Stimulated activated naive CD8-positive, alpha-beta T cell treated with anti-CD3 and anti-CD28 coated beads, Interleukin-15, Interleukin-2, amounts not matched to agents 100 ng/mL and 50 ng/mL, for 24 hours (primary cell): ENCODE data around the gene IL3.

Source experiments
- H3K27ac Mint-ChIP-seq: one replicate; pipeline ENCODE4 v1.8.0; 2021; ENCODE audit warnings: mild to moderate bottlenecking, mixed read lengths
- H3K27me3 Mint-ChIP-seq: one replicate; pipeline ENCODE4 v1.8.0; 2021; ENCODE audit warnings: mixed read lengths
- H3K36me3 Mint-ChIP-seq: one replicate; pipeline ENCODE4 v1.8.0; 2021; ENCODE audit warnings: low read depth, mixed read lengths
- H3K4me1 Mint-ChIP-seq: one replicate; pipeline ENCODE4 v1.8.0; 2021; ENCODE audit warnings: low read depth, mixed read lengths
- H3K4me3 Mint-ChIP-seq: one replicate; pipeline ENCODE4 v1.8.0; 2021; ENCODE audit warnings: mild to moderate bottlenecking, mixed read lengths
- H3K9me3 Mint-ChIP-seq: one replicate; pipeline ENCODE4 v1.8.0; 2021; ENCODE audit warnings: mixed read lengths

IL3 gene

GRCh38 chr5:132081458-132081857 lies 21.0 kb downstream of the IL3 start:
- peak overlapping the region; percentile 76 for H3K27ac Mint-ChIP-seq
- H3K36me3 Mint-ChIP-seq, result no peaks in the 10 kb centered on the region
- peaks cover 81% of the 10 kb centered on the region for H3K4me1 Mint-ChIP-seq
- H3K27me3 Mint-ChIP-seq, result no peaks in the 10 kb centered on the region
- no peaks in the 10 kb centered on the region for H3K9me3 Mint-ChIP-seq
- H3K4me3 Mint-ChIP-seq, result no peak overlapping the region

DNA sequence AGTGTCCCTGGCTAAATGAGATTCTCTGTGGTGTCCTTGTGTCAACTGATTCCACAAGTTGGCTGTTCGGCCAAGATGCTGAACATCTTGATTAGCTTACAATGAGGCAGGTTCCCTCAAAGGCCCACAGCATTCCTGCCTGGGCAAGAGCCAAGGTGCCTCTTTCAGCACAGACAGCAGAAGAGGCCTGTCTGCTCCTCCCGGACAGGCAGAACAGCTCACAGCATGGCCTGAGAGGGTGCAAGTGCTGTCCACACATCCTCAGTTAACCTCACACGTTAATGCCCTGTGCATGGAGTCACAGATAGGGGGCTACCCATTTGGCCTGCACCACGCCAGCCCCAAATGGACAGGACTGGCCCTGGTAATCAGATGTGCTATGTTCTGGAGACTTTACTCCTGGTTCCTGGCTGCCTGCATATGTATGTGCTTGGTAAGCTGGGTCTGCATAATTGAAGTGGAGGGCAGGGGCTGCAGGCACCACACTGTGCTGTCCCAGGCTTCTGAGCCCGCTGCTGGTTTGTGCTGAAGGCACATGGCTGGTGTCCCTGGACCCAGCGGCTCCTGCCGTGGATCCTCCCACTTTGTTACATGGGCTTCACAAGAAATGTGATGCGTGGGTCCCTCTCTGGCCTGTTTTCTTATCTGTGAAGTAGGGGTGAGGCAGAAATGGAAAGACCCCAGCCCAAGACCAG lies 22.0 kb downstream of the IL3 start:
- Mint-ChIP-seq H3K27me3 (no peaks in the 10 kb centered on the region), H3K4me3 (no peak overlapping the region), H3K4me1 (peaks cover 71% of the 10 kb centered on the region), H3K9me3 (no peaks in the 10 kb centered on the region), H3K27ac (peak overlapping the region; percentile 76), H3K36me3 (no peaks in the 10 kb centered on the region)

- Mint-ChIP-seq H3K27ac (peak overlapping the region; percentile 76), H3K4me1 (peaks cover 66% of the 10 kb centered on the region), H3K36me3 (no peaks in the 10 kb centered on the region), H3K9me3 (no peaks in the 10 kb centered on the region), H3K27me3 (no peaks in the 10 kb centered on the region), H3K4me3 (no peak overlapping the region)
These were observed 22.7 kb downstream of the IL3 start for GRCh38 chr5:132083071-132083678.

DNA sequence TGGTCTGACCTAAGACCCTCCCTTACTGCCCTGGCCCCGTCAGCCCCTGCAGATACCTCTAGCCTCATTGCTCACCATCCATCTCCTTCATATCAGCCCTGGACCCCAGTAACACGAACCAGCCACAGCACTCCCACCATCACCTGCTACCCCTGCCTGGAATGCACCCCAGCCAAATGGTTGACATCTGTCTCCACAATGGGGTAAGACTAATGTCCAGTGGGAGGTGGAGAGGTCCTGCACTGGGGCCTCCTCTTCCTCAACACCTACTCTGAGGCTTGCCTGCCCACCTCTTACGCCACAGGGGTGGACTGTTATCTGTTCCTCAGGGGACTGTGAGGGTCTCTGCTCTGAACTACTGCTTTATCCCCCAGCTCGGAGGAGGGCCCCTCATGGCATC lies 25.2 kb downstream of the IL3 start:
- Mint-ChIP-seq H3K27me3 (no peaks in the 10 kb centered on the region), H3K27ac (peak overlapping the region; percentile 72), H3K36me3 (no peaks in the 10 kb centered on the region), H3K4me1 (peaks cover 65% of the 10 kb centered on the region), H3K4me3 (no peak overlapping the region), H3K9me3 (peaks cover 5% of the 10 kb centered on the region)

DNA sequence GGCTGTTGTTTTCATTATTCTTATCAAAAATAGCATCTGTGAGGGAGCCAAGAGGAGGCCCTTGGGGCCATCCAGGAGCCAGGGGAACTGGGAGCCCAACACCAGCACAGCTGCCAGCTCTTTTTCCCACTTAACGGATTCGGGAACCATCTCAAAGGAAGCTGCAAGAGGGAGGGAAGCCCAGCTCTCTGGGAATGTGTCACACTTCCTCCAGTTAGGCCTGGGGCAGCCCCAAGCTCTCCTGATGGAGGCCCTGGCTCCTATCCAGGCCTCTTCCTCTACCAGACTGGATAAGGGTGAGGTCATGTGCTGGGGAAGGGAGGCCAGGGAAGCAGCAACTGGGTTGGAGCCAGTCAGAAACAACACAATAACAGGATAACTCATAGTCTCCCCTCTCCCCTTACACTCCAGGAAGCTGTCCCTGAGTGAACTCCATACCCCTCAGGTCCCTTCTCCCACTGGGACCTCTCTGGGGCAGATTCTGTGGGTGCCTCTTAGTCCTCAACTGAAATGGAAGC lies 25.9 kb downstream of the IL3 start:
- H3K4me3 Mint-ChIP-seq, result no peak overlapping the region
- H3K4me1 Mint-ChIP-seq, result peaks cover 66% of the 10 kb centered on the region
- no peaks in the 10 kb centered on the region for H3K36me3 Mint-ChIP-seq
- H3K27ac Mint-ChIP-seq, result peak overlapping the region; percentile 15
- H3K9me3 Mint-ChIP-seq, result peaks cover 5% of the 10 kb centered on the region
- no peaks in the 10 kb centered on the region for H3K27me3 Mint-ChIP-seq

DNA sequence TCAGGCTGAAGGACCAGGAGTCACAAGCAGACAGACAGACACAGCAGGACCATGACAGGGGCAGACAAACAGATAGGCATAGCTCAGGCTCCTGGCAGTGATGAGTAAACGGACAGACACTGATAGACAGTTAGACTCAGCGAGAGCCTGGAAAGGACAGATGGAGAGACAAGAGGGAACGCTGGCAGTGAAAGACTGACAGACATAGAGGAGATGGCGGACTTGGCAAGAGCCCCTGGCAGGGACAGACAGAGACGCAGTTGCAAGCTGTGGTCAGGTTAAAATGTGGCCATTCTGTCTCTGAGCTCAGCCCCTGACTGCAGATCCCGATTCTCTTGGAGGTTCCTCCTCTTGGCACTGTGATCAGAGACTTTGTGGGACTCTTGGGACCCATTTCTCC lies 26.7 kb downstream of the IL3 start:
- Mint-ChIP-seq H3K27ac (peak overlapping the region; percentile 39), H3K9me3 (peaks cover 5% of the 10 kb centered on the region), H3K4me1 (peaks cover 57% of the 10 kb centered on the region), H3K36me3 (no peaks in the 10 kb centered on the region), H3K4me3 (no peak overlapping the region), H3K27me3 (no peaks in the 10 kb centered on the region)

GRCh38 chr5:132087661-132088060 lies 27.2 kb downstream of the IL3 start:
- no peaks in the 10 kb centered on the region for H3K27me3 Mint-ChIP-seq
- no peak overlapping the region for H3K4me3 Mint-ChIP-seq
- H3K27ac Mint-ChIP-seq, result no peak overlapping the region
- peaks cover 5% of the 10 kb centered on the region for H3K9me3 Mint-ChIP-seq
- peaks cover 52% of the 10 kb centered on the region for H3K4me1 Mint-ChIP-seq
- no peaks in the 10 kb centered on the region for H3K36me3 Mint-ChIP-seq

DNA sequence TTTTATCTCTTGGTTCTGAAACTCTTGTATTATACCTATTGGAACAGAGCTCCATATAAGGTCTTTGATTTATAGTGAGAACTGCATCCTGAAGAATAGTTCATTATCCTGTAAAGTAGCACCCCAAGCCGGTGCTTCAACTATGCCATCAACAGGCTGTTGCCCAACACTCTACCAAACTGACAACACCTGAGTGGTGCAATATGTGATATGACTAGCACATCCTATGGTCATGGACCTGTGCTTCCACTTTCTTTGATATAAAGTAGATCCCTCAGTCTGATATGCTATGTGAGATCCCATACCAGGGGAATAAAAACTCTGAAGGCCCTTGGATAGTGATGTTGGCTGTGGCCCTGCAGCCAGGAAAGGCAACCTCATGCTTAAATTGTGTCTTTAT lies 28.9 kb downstream of the IL3 start:
- H3K27me3 Mint-ChIP-seq, result no peaks in the 10 kb centered on the region
- H3K9me3 Mint-ChIP-seq, result peaks cover 5% of the 10 kb centered on the region
- peaks cover 48% of the 10 kb centered on the region for H3K4me1 Mint-ChIP-seq
- no peak overlapping the region for H3K27ac Mint-ChIP-seq
- no peak overlapping the region for H3K4me3 Mint-ChIP-seq
- H3K36me3 Mint-ChIP-seq, result no peaks in the 10 kb centered on the region

DNA sequence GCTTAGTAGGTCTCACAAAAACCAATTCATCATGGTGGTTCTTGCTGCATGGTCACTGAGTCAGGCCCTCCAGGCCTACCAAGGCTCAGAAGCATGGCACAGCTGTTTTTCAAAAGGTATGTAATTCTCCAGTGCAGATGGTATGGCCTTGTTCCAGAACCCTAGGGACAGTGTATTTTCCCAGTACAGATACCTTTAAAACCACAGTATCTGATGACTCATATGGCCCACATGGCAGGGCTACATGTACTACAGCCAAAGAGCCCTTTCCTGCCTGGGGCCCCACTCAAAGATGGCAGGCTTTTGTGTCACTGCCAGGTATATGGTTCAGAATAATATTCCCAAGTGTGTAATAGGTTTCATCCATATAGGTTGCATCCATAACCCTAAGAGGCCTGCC lies 29.7 kb downstream of the IL3 start:
- Mint-ChIP-seq H3K9me3 (peaks cover 5% of the 10 kb centered on the region), H3K27ac (peak overlapping the region; percentile 81), H3K4me1 (peaks cover 52% of the 10 kb centered on the region), H3K27me3 (no peaks in the 10 kb centered on the region), H3K4me3 (peak overlapping the region; percentile 46), H3K36me3 (no peaks in the 10 kb centered on the region)

- Mint-ChIP-seq H3K36me3 (peaks cover 5% of the 10 kb centered on the region), H3K9me3 (peaks cover 5% of the 10 kb centered on the region), H3K4me3 (no peak overlapping the region), H3K27ac (no peak overlapping the region), H3K4me1 (peaks cover 71% of the 10 kb centered on the region), H3K27me3 (no peaks in the 10 kb centered on the region)
These were observed 32.8 kb downstream of the IL3 start for GRCh38 chr5:132093271-132093670.

DNA sequence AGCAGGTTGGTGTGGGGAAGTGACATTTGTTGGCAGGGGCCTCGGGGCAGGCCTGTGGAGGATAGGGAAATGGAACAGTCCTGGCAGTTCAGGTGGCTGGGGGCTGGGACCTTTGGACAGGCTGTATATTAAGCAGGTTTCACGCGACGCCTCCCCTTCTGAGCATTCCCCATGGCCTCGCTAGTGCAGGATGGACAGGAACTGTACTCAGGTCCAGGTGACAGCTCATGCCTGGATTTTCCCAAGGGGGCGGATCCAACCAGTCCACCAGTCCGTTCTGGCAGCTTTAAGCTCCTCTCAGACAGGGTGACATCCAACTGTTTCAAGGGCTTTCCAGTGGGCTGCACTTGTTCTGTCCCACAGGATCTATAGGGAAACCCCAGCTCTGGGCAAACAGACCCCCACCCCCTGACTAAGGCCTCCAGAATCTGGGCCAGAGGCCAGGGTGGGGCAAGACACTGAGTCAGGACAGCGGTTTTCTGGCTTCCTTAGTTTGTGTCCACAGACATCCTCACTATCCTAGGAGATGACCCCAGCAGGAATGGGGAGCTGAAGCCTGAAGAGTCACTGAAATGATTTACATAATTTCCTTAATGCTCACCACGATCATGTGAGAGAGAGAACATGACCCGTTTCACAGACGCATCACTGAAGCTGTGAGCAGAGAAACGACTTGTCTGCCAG lies 34.1 kb downstream of the IL3 start:
- Mint-ChIP-seq H3K36me3 (peaks cover 5% of the 10 kb centered on the region), H3K9me3 (no peaks in the 10 kb centered on the region), H3K4me1 (peaks cover 74% of the 10 kb centered on the region), H3K4me3 (no peak overlapping the region), H3K27me3 (no peaks in the 10 kb centered on the region), H3K27ac (peak overlapping the region; percentile 91)

DNA sequence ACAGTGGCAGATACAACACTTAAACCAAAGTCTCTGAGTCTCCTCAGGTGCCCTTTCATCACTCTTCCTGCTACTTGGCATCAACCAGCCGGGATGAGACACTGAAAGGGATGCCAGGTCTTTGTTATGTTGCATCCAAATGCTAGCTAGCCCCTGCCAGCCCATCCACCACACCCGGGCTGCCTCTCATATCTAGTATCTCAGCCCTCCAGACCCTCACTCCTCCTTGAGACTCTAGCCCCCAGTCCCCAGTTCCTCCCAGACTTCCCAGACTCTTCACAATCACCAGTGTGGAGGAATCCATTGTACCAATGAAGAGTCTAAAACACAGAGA lies 34.6 kb downstream of the IL3 start:
- Mint-ChIP-seq H3K36me3 (peaks cover 5% of the 10 kb centered on the region), H3K4me1 (peaks cover 74% of the 10 kb centered on the region), H3K27me3 (no peaks in the 10 kb centered on the region), H3K9me3 (no peaks in the 10 kb centered on the region), H3K4me3 (peak overlapping the region; percentile 30), H3K27ac (peak overlapping the region; percentile 91)

GRCh38 chr5:132095424-132095972 lies 35.0 kb downstream of the IL3 start:
- no peaks in the 10 kb centered on the region for H3K9me3 Mint-ChIP-seq

GRCh38 chr5:132096904-132097303 lies 36.4 kb downstream of the IL3 start:
- Mint-ChIP-seq H3K27me3 (no peaks in the 10 kb centered on the region), H3K9me3 (no peaks in the 10 kb centered on the region), H3K4me1 (peaks cover 85% of the 10 kb centered on the region), H3K36me3 (peaks cover 5% of the 10 kb centered on the region), H3K27ac (peak overlapping the region; percentile 75), H3K4me3 (no peak overlapping the region)

More at GRCh38 chr5:132095424-132095972, 35.0 kb downstream of the IL3 start:
- H3K27ac Mint-ChIP-seq, result peak overlapping the region; percentile 91
- peaks cover 5% of the 10 kb centered on the region for H3K36me3 Mint-ChIP-seq
- peaks cover 74% of the 10 kb centered on the region for H3K4me1 Mint-ChIP-seq
- no peaks in the 10 kb centered on the region for H3K27me3 Mint-ChIP-seq
- H3K4me3 Mint-ChIP-seq, result peak overlapping the region; percentile 30

GRCh38 chr5:132098151-132098594 lies 37.7 kb downstream of the IL3 start:
- Mint-ChIP-seq H3K4me1 (peaks cover 98% of the 10 kb centered on the region), H3K36me3 (peaks cover 5% of the 10 kb centered on the region), H3K27me3 (no peaks in the 10 kb centered on the region), H3K9me3 (no peaks in the 10 kb centered on the region), H3K4me3 (peak overlapping the region; percentile 54), H3K27ac (peak overlapping the region; percentile 97)
